HG03139 (cell line): ENCODE measurements around the gene NEURL4.

Experiments used
- ATAC-seq: cut with Tn5 transposase; IDR thresholded peaks from one replicate; pipeline ENCODE4 v1.9.1; 2021; ENCODE audit not compliant: unreplicated experiment

Gene NEURL4

GRCh38 chr17:7306911-7307685 is 22.0 kb downstream of the NEURL4 start, which contains the start of gene EIF5A:
TSS of gene EIF5A (plus strand) at chr17:7307628. CDS start at chr17:7309636, 2,008 bp downstream.
- peak; percentile 58 for ATAC-seq

DNA sequence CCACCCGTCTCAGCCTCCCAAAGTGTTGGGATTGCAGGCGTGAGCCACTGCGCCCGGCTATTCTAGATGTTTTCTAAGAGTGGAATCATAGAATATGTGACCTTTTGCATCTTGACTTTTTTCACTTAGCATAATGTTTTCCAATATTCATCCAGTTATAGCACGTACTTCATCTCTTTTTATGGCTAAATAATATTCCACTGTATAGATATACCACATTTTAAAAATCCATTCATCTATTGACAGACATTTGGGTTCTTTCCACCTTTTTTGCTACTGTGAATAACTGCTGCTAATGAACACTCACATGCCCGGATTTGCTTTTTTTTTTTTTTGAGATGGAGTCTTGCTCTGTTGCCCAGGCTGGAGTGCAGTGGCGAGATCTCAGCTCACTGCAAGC is 25.0 kb downstream of the NEURL4 start:
- ATAC-seq: no peak

DNA sequence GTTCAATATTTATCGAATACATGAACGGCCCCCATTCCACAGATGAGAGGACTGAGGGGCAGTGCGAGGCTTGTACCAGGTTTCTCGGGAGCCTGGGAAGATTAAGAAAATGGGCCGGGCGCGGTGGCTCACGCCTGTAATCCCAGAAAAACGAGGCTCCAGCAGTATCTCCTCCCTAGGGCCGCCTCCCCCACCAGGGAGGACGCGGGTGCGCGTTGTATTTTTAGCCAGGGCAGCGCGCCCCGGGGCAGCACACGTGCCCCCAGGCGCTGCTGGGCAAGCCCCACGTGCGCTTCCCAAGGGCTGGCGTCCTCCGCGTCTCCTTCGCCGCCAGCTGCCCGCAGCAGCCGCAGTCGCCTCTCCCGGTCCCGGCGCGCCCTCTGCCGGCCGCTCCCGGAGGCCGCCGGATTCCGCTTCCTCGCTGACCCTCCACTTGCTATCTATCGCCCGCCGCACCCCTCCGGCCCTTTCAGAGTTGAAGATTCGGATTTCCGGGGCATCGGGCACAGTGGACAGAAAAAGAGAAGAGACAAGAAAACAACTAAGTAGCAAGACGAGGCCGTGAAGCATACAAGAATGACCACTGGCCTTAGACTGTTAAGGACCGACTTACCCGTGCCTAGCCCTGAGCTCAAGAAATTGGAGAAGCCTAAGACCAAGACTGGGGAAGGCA is 32.8 kb downstream of the NEURL4 start:
- ATAC-seq: no peak

DNA sequence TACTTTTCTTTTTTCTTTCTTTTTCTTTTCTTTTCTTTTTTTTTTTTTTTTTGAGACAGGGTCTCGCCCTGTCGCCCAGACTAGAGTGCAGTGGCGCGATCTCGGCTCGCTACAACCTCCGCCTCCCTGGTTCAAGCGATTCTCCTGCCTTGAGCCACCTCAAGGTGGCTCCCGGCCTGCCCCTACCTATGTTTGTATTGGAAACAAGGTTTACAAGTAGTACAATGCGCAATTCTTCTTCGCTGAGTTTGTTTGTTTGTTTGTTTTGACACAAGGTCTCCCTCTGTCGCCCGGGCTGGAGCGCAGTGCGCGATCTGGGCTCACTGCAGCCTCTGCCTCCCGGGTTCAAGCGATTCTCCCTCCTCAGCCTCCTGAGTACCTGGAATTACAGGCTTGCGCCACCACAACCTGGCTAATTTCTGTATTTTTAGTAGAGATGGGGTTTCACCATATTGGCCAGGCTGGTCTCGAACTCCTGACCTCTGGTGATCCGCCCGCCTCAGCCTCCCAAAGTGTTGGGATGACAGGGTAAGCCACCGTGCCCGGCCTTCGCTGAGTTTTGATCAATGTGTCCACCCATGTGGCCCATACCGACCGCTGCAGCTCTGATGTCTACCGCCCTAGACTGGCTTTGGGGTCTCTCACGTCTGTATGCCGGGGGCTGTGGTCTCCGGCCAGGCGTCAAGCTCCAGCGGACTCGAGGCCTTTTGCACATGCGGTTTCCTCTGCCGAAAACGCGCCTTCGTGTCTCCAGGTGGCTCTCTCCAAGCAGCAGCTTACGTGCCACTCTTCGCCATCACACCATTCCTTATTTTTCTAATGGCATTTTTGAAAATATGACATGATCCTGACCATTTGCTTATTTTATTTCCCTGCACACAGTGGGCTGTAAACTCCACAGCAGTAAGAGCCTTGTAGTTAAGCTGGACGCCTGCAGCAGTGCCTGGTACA is 33.6 kb downstream of the NEURL4 start:
- no peak for ATAC-seq

GRCh38 chr17:7294614-7295153 is 34.5 kb downstream of the NEURL4 start, which contains the start of gene YBX2:
TSS of gene YBX2 (minus strand) at chr17:7294639. CDS start at chr17:7294500, 139 bp downstream.
- ATAC-seq: no peak

- ATAC-seq: no peak
Observed at GRCh38 chr17:7293816-7294613, 35.1 kb downstream of the NEURL4 start.

DNA sequence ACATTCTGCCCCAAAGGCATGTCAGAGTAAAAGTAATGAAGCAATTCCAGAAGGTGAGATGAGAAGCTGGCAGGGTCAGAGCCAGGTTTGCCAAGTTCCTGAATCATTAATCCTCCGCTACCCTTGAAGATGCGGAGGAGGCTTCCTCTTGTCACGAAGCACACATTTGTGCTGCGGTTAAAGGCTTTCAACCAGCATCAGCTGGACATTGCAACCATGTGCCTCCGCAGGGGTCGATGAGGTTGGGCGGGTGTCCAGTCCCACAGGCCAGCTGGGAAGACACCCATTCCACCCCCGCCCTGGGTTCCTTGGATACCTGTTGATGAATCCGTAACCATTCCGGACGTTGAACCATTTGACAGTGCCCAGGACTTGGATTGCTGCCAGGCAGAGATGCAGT is 36.0 kb downstream of the NEURL4 start:
- no peak for ATAC-seq

GRCh38 chr17:7292729-7293128 is 36.4 kb downstream of the NEURL4 start:
- no peak for ATAC-seq

DNA sequence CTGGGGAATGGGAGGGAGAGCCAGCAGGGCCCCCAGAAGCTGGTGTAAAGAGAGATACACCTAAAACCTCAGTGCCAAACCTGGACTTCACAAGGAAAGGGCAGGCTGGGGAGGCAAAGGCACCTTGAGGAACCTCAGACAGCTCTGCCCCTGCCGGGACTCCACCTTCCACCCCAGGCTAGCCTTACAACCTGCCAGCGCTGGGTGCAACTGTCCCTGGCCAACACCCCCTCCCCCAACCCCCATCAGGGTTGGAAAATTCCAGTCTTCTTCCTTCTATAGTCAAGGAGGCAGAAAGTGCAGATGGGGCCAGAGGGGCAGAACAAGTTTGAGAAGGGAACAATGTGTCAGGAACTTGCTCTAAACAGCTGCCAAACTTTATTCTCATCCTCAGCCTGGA is 36.9 kb downstream of the NEURL4 start:
- no peak for ATAC-seq

DNA sequence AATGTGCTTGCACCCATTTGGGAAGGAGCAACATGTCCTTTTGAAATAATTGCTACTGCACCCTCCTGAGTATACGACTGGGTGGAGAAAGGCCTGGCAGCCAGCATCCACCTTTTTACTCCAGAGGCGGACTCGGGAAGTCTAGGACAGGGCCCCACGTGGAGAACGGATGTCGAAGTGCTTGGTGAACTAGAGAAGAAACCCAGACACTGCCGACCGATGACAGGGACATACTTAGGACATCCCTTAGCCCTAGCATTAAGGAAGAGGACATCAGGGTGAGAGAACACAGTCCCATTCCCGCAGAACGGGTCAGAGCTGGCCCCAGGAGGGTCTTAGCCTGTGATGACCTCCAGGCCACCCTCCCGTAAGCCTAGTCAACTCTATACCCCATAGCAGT is 38.5 kb downstream of the NEURL4 start:
- no peak for ATAC-seq

DNA sequence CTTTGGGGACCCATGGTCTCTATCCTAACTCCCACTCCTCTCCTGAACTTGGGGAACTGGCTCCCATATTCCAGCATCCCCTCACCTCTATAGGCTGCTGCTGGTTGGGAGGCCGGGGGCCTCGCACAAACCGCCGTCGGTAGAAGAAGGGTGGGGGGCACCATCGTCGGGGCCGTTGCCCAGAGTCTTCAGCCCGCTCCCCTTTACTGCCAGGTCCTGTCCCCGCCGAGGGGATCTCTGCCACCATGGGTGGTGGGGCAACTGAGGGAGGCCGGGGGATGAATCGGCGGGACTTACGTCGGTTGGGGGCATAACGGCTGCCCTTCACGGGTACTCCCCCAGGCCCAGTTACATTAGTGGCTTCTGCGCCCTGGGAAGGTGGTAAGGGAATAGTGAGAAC is 39.0 kb downstream of the NEURL4 start:
- ATAC-seq: no peak

DNA sequence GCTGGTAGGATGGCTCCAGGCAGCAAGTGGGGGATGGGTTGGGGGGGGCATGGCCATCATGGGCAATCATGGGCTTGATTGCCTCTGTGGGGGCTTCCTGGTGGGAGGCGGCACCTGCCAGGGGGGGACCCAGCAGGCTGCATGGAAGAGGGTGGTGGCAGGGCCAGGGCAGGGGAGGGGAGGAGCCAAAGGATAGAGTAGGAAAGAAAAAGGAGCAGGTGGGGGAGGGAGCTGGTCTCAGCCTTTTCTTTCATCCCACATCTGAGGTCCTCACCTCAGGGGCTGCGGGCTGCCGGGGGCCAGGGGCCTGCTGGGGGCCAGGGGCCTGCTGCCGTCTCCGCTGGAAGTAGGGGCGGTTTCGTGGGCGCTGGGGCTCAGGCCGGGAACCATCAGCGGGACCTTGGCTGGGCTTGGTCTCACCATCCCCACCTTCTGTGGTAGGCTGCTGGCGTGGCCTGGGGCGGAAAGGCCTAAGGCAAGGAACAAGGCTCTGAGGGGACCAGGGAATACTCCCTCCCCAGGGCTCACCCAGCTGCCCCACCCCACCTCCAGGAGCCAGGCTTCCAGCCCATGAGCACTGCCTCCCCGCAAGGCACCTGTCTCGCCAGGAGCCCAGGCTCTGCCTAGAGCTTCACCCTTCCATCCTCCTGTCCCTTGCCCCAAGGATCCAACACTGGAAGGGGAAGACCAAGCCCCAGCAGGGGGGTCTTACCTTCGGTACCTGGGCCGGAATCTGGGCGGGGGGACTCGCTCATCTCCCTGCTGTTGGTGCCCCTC is 39.7 kb downstream of the NEURL4 start:
- ATAC-seq: no peak

- no peak for ATAC-seq
Observed at GRCh38 chr17:7285679-7286078, 43.5 kb downstream of the NEURL4 start.

GRCh38 chr17:7284911-7285310 is 44.2 kb downstream of the NEURL4 start:
- ATAC-seq: no peak

GRCh38 chr17:7283471-7284216 is 45.5 kb downstream of the NEURL4 start:
- no peak for ATAC-seq

DNA sequence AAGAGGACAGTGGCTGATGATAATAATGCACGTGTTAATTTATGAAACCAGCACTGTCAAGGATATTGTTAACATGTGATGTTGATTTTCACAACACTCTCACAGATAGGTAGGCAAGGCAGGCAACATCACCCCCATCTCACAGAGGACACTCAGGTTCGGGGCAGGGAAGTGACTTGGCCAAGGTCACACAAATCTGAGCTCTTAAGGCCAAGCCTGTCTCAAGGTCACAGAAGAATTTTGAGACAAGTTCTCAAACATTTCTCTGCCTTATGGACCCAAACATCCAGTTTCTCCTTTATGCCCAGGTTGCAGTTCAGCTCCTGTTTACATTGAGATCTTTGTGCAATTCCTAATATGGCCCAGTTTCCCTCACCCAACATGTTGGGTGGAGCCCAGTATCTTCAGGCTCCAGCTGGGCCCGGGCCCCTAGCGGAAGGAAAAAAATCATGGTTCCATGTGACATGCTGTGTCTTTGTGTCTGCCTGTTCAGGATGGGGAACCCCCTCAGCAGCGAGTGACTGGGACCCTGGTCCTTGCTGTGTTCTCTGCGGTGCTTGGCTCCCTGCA is 46.3 kb downstream of the NEURL4 start:
- no peak for ATAC-seq

DNA sequence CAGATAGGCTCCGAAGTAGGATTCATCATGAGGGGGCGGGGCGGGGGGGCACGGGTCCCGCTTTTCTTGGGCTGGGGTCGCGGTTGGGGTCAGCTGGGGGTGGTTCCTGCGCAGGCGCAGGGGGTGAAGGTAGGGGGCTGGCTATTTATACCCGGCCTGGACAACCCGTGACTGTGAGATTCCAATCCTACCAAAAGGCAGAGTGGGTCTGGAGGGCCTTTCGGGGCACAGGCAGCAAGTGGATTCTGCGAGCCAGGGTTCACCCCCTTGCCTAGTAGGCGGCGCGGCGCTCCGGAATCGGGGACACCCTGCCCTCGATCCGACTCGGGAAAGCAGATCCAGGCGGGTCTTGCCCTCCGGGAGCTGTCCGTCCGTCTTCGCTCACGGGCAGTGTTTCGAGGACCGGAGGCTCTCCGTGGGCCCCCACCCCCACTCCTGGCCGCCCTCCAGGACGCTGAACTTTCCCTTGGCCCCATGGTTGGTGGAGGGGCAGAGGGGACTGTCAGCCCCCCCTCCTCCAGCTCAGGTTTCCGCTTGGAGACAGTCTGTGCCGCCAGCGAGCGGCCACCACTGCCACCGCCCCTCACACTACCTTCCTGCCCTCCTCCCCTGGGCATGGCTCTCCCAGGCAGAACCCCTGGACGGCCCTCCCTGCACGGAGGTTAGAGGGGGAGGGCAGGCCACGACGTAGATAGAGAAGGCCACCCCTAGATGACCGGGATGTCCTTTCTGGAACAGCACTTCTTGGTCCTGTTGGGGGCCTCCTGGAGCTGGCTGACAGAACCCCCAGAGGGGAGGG is 47.0 kb downstream of the NEURL4 start:
- ATAC-seq: no peak
